Measurements from ENCODE around the gene NIT2. TPM values are rescaled to one million over a fixed set of nuclear protein-coding genes. Genes with fewer than 3 reads are reported as not detected.
"Not testable (repeated sequence)": the region's sequence is repeated elsewhere in the genome, so short reads cannot be mapped to it uniquely, and the experiment has no call there.

NIT2 gene
- total and polyA plus RNA-seq, 8 donors = 14.2 to 38.6 (median 17.5) TPM

DNA sequence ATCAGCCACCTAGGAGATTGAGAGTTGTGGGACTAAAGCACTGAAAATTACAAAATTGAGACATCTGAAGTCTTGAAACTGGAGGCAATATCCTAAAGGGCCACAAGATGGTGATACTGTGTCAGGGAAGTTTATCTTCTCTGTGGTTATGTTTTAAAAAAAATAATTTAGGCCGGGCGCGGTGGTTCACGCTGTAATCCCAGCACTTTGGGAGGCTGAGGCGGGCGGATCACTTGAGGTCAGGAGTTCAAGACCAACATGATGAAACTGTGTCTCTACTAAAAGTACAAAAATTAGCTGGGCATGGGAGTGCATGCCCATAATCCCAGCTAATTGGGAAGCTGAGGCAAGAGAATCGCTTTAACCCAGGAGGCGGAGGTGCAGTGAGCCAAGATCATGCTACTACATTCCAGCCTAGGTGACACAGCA is 17.9 kb upstream of the NIT2 start:
- H3K27me3 ChIP-seq = no peaks in the 10 kb centered on the region
- ATAC-seq (peak; percentile 64 to 91 (median 86)), DNase-seq (peak in 2 of 6 donors; percentile 17 to 27), FAIRE-seq (no peak)
- no peaks in the 10 kb centered on the region for H3K4me1 ChIP-seq
- no peak overlapping the region for H3K27ac ChIP-seq
- H3K36me3 ChIP-seq = peaks cover 0 to 20% (median 4%) of the 10 kb centered on the region in 3 donors
- TF ChIP-seq, protein P1, sequence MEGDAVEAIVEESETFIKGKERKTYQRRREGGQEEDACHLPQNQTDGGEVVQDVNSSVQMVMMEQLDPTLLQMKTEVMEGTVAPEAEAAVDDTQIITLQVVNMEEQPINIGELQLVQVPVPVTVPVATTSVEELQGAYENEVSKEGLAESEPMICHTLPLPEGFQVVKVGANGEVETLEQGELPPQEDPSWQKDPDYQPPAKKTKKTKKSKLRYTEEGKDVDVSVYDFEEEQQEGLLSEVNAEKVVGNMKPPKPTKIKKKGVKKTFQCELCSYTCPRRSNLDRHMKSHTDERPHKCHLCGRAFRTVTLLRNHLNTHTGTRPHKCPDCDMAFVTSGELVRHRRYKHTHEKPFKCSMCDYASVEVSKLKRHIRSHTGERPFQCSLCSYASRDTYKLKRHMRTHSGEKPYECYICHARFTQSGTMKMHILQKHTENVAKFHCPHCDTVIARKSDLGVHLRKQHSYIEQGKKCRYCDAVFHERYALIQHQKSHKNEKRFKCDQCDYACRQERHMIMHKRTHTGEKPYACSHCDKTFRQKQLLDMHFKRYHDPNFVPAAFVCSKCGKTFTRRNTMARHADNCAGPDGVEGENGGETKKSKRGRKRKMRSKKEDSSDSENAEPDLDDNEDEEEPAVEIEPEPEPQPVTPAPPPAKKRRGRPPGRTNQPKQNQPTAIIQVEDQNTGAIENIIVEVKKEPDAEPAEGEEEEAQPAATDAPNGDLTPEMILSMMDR (IDR thresholded peaks at IDR 0.05) = peak; percentile 18 to 52 (median 44)
- 35 to 41% methylated on average over 8 of the region's 8 CpGs for WGBS, 2 donors
- intact Hi-C loops (cut with DNase I) = no loop called here
- no peak overlapping the region for H3K4me3 ChIP-seq
- no peaks in the 10 kb centered on the region for H3K9me3 ChIP-seq

- ATAC-seq = no peak
- intact Hi-C loops (cut with DNase I) = no loop called here
These were observed 16.6 kb upstream of the NIT2 start for GRCh38 chr3:100317912-100318311.

GRCh38 chr3:100319951-100320350 is 14.6 kb upstream of the NIT2 start:
- WGBS, 2 donors = 92 to 94% methylated on average over 2 of the region's 2 CpGs
- TF ChIP-seq, protein P1 (IDR thresholded peaks at IDR 0.05) = no peak
- H3K4me1 ChIP-seq = no peaks in the 10 kb centered on the region
- no peaks in the 10 kb centered on the region for H3K27me3 ChIP-seq
- peaks cover 0 to 25% (median 0%) of the 10 kb centered on the region in 3 donors for H3K36me3 ChIP-seq
- no peak for FAIRE-seq
- H3K9me3 ChIP-seq = no peaks in the 10 kb centered on the region
- H3K4me3 ChIP-seq = no peak overlapping the region
- DNase-seq = no peak
- ATAC-seq = no peak
- H3K27ac ChIP-seq = no peak overlapping the region
- intact Hi-C loops (cut with DNase I) = no loop called here

More at GRCh38 chr3:100317912-100318311, 16.6 kb upstream of the NIT2 start:
- FAIRE-seq (no peak), DNase-seq (no peak)
- Histone ChIP-seq H3K36me3 (peaks cover 0 to 20% (median 4%) of the 10 kb centered on the region in 3 donors), H3K9me3 (no peaks in the 10 kb centered on the region), H3K27me3 (no peaks in the 10 kb centered on the region), H3K4me3 (no peak overlapping the region), H3K27ac (no peak overlapping the region), H3K4me1 (no peaks in the 10 kb centered on the region)
- WGBS, 2 donors = 88 to 92% methylated on average over 2 of the region's 2 CpGs
- TF ChIP-seq, protein P1 (IDR thresholded peaks at IDR 0.05) = no peak

- H3K4me1 ChIP-seq = no peaks in the 10 kb centered on the region
- intact Hi-C loops (cut with DNase I) = no loop called here
- TF ChIP-seq, protein P1 (IDR thresholded peaks at IDR 0.05) = no peak
- no peak overlapping the region for H3K27ac ChIP-seq
- H3K4me3 ChIP-seq = no peak overlapping the region
- H3K36me3 ChIP-seq = peaks cover 0 to 25% (median 0%) of the 10 kb centered on the region in 3 donors
- DNase-seq (no peak), FAIRE-seq (no peak), ATAC-seq (no peak)
- H3K27me3 ChIP-seq = no peaks in the 10 kb centered on the region
- no peaks in the 10 kb centered on the region for H3K9me3 ChIP-seq
These were observed 10.5 kb upstream of the NIT2 start for GRCh38 chr3:100324044-100324443.

DNA sequence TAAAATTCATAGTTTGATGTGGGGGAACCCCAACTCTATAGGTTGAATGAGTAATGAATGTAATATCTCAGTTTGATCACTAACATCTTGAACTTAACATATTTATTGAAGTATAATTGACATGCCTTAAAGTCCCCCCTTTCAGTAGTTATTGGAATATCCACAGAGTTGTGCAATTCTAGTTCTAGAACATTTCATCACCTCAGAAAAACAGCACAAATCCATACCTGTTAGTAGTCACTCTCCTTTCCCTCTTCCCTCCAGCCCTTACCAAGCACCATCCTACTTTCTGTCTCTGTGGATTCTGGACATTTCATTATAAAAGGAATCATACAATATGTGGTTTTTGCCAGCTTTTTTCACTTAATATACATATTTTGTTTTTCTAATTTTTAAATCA is 8.7 kb upstream of the NIT2 start:
- DNase-seq (no peak), ATAC-seq (no peak), FAIRE-seq (no peak)
- no peak overlapping the region for H3K27ac ChIP-seq
- H3K36me3 ChIP-seq = peaks cover 0 to 16% (median 0%) of the 10 kb centered on the region in 3 donors
- no peaks in the 10 kb centered on the region for H3K4me1 ChIP-seq
- H3K27me3 ChIP-seq = no peaks in the 10 kb centered on the region
- intact Hi-C loops (cut with DNase I) = no loop called here
- no peaks in the 10 kb centered on the region for H3K9me3 ChIP-seq
- H3K4me3 ChIP-seq = no peak overlapping the region
- TF ChIP-seq, protein P1 (IDR thresholded peaks at IDR 0.05) = no peak

DNA sequence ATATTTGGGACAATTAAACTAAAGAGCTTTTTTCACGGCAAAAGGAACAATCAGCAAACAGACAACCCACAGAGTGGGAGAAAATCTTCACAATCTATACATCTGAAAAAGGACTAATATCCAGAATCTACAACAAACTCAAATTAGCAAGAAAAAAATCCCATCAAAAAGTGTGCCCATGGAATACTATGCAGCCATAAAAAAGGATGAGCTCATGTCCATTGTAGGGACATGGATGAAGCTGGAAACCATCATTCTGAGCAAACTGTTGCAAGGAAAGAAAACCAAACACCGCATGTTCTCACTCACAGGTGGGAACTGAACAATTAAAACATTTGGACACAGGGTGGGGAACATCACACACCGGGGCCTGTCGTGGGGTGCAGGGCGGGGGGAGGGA is 7.2 kb upstream of the NIT2 start:
- 94 to 98% methylated on average over 5 of the region's 5 CpGs for WGBS, 2 donors
- H3K27ac ChIP-seq; H3K4me1 ChIP-seq; H3K36me3 ChIP-seq; H3K4me3 ChIP-seq; DNase-seq; H3K27me3 ChIP-seq; intact Hi-C loops (cut with DNase I); FAIRE-seq; H3K9me3 ChIP-seq; ATAC-seq: not testable (repeated sequence)

Measured in pancreas (tissue), 10 donors.